ENCODE measurements around the gene MRO.

- TF ChIP-seq RAD21 (conservative IDR thresholded peaks at IDR 0.05 in 1 of 2, IDR thresholded peaks at IDR 0.05 in 1 of 2) (no peak), MYC (IDR thresholded peaks at IDR 0.05; ENCODE audit: borderline replicate concordance, low read length) (no peak), CTCF (IDR thresholded peaks at IDR 0.05) (no peak), RCOR1 (IDR thresholded peaks at IDR 0.05; ENCODE audit: low read depth, low read length) (no peak), KDM1A (IDR thresholded peaks at IDR 0.05; ENCODE audit: low read depth) (no peak), POLR2A (IDR thresholded peaks at IDR 0.05; ENCODE audit: low read length) (no peak), CBX2 (IDR thresholded peaks at IDR 0.05; ENCODE audit: borderline replicate concordance, low read depth) (no peak), ELK1 (IDR thresholded peaks at IDR 0.05; ENCODE audit: low read depth, low read length) (no peak), EP300 (IDR thresholded peaks at IDR 0.05) (no peak), ZFP36 (IDR thresholded peaks at IDR 0.05; ENCODE audit: borderline replicate concordance, partially characterized antibody) (no peak), TP53 (CRISPR knock-in tag; IDR thresholded peaks at IDR 0.05) (no peak), USF2 (IDR thresholded peaks at IDR 0.05) (no peak), SREBF2 (IDR thresholded peaks at IDR 0.05) (no peak)
Observed at GRCh38 chr18:50805732-50806131, 14.1 kb downstream of the MRO start.

Measured in A549 (cell line).